NB4 (cell line): Measurements from ENCODE around the gene MYL1.

Experiments
- CTCF ChIP-seq: IDR thresholded peaks from one replicate; pipeline ENCODE4 v1.5.1; 2012; ENCODE audit warnings: low read depth, low read length
- POLR2A ChIP-seq: IDR thresholded peaks from 2 replicates; pipeline ENCODE4 v1.6.1; 2011; ENCODE audit warnings: mild to moderate bottlenecking; ENCODE audit not compliant: insufficient read length; ENCODE audit errors: extremely low read depth

GRCh38 chr2:210324458-210324857 lies 9.5 kb upstream of the MYL1 start:
- TF ChIP-seq CTCF (no peak), POLR2A (no peak)
